HepG2 (cell line): ENCODE data around the gene AVPR2. TPM values are rescaled to one million over a fixed set of nuclear protein-coding genes. Genes with fewer than 3 reads are reported as not detected.

Experiments
- DNMT3B ChIP-seq: conservative IDR thresholded peaks from 2 replicates; pipeline ENCODE4 v1.6.1; 2016; ENCODE audit warnings: missing biosample characterization, control low read depth
- KDM1A ChIP-seq: IDR thresholded peaks from 2 replicates; pipeline ENCODE4 v1.6.1; 2016; ENCODE audit warnings: missing compliant biosample characterization
- KDM3A ChIP-seq: IDR thresholded peaks from 2 replicates; pipeline ENCODE4 v1.6.1; 2018; ENCODE audit warnings: low read depth, missing compliant biosample characterization
- MAFG ChIP-seq: sonication (generic); formaldehyde crosslinking; IDR thresholded peaks from 2 replicates; pipeline ENCODE4 v1.5.1; 2020; ENCODE audit warnings: mild to moderate bottlenecking, missing genetic modification reagents
- MTF2 ChIP-seq: sonication (generic); formaldehyde crosslinking; IDR thresholded peaks from 2 replicates; pipeline ENCODE4 v1.5.0; 2020; ENCODE audit warnings: missing genetic modification reagents, borderline replicate concordance
- NFATC3 ChIP-seq: sonication (generic); formaldehyde crosslinking; IDR thresholded peaks from 2 replicates; pipeline ENCODE4 v1.5.1; 2020; ENCODE audit warnings: mild to moderate bottlenecking, missing genetic modification reagents
- NPAS2 ChIP-seq: sonication (generic); formaldehyde crosslinking; IDR thresholded peaks from 2 replicates; pipeline ENCODE4 v1.8.0; 2022; ENCODE audit warnings: mild to moderate bottlenecking, missing genetic modification reagents, borderline replicate concordance
- NR2F6 ChIP-seq, 2 experiments: IDR thresholded peaks; 2 replicates each; pipeline ENCODE4 v1.6.1; 2016; ENCODE audit warnings: antibody characterized with exemption in 1 of 2, mild to moderate bottlenecking in 1 of 2
- SKI ChIP-seq: fragments of 450-650 bp; IDR thresholded peaks from one replicate; pipeline ENCODE4 v1.6.1; 2018; ENCODE audit warnings: mild to moderate bottlenecking; ENCODE audit not compliant: partially characterized antibody
- SMAD3 ChIP-seq: sonication (generic); formaldehyde crosslinking; IDR thresholded peaks from 2 replicates; pipeline ENCODE4 v1.4.0; 2020; ENCODE audit warnings: missing genetic modification reagents
- SPEN ChIP-seq: sonication (generic); formaldehyde crosslinking; IDR thresholded peaks from 2 replicates; pipeline ENCODE4 v1.5.1; 2020; ENCODE audit warnings: low read depth, mild to moderate bottlenecking, missing genetic modification reagents
- TAF1 ChIP-seq: sonication (generic); formaldehyde crosslinking; IDR thresholded peaks from 2 replicates; pipeline ENCODE4 v1.4.0; 2020; ENCODE audit warnings: missing genetic modification reagents
- ZBTB3 ChIP-seq: sonication (generic); formaldehyde crosslinking; IDR thresholded peaks from 2 replicates; pipeline ENCODE4 v1.4.0; 2020; ENCODE audit warnings: low read depth, mild to moderate bottlenecking, moderate library complexity, missing genetic modification reagents, borderline replicate concordance
- ZFP37 ChIP-seq: sonication (generic); formaldehyde crosslinking; IDR thresholded peaks from 2 replicates; pipeline ENCODE4 v1.4.0; 2020; ENCODE audit warnings: missing genetic modification reagents, borderline replicate concordance
- ZNF263 ChIP-seq: sonication (generic); formaldehyde crosslinking; IDR thresholded peaks from 2 replicates; pipeline ENCODE4 v1.4.0; 2020; ENCODE audit warnings: missing genetic modification reagents
- ZNF431 ChIP-seq: sonication (generic); formaldehyde crosslinking; IDR thresholded peaks from 2 replicates; pipeline ENCODE4 v1.9.0; 2022; ENCODE audit warnings: missing genetic modification reagents, low read depth, mild to moderate bottlenecking, borderline replicate concordance
- ZNF878 ChIP-seq: sonication (generic); formaldehyde crosslinking; IDR thresholded peaks from 2 replicates; pipeline ENCODE4 v1.8.1; 2023; ENCODE audit warnings: mild to moderate bottlenecking, missing genetic modification reagents, moderate library complexity
- polyA plus RNA-seq, 8 experiments: library from polyadenylated mRNA; depleted of rRNA in 3 of 8; stranded (reverse) in 7 of 8; unstranded in 1 of 8; fragments of >200 nt; fragmentation: Illumina TruSeq in 4 of 8; extraction: Trizol in 4 of 8; gene quantifications; 2 replicates each; pipeline versions ENCODE4 v1.2.1 to v1.2.3, GENCODE V29; 2011 to 2016; ENCODE audit warnings: low read depth in 4 of 8, missing spikeins in 1 of 8, mixed read lengths in 1 of 8; ENCODE audit not compliant: insufficient read depth in 1 of 8
- total RNA-seq, 5 experiments: library from RNA; depleted of rRNA; stranded (reverse); fragments of >200 nt; fragmentation: Illumina TruSeq; extraction: Trizol; gene quantifications; 2 replicates each; pipeline ENCODE4 v1.2.3, GENCODE V29; 2016; ENCODE audit warnings: low read depth in 1 of 5
- TF ChIP-seq, protein P1 (sequence below): sonication (generic); formaldehyde crosslinking; IDR thresholded peaks from 2 replicates; pipeline ENCODE4 v1.4.0; 2020; ENCODE audit warnings: low read depth, missing genetic modification reagents
- TF ChIP-seq, protein P2 (sequence below): fragments of 450-650 bp; IDR thresholded peaks from 2 replicates; pipeline ENCODE4 v1.6.1; 2017
- TF ChIP-seq, protein P3 (sequence below): sonication (generic); formaldehyde crosslinking; IDR thresholded peaks from 2 replicates; pipeline ENCODE4 v1.5.0; 2020; ENCODE audit warnings: mild to moderate bottlenecking, missing genetic modification reagents
- TF ChIP-seq, protein P4 (sequence below): sonication (generic); formaldehyde crosslinking; IDR thresholded peaks from 2 replicates; pipeline ENCODE4 v1.4.0; 2020; ENCODE audit warnings: missing genetic modification reagents

The AVPR2 gene
- total and polyA plus RNA-seq, 2 of the 13 experiments (the other 11 are each of a cell fraction or from before 2014, with no cell fraction given), result not detected

DNA sequence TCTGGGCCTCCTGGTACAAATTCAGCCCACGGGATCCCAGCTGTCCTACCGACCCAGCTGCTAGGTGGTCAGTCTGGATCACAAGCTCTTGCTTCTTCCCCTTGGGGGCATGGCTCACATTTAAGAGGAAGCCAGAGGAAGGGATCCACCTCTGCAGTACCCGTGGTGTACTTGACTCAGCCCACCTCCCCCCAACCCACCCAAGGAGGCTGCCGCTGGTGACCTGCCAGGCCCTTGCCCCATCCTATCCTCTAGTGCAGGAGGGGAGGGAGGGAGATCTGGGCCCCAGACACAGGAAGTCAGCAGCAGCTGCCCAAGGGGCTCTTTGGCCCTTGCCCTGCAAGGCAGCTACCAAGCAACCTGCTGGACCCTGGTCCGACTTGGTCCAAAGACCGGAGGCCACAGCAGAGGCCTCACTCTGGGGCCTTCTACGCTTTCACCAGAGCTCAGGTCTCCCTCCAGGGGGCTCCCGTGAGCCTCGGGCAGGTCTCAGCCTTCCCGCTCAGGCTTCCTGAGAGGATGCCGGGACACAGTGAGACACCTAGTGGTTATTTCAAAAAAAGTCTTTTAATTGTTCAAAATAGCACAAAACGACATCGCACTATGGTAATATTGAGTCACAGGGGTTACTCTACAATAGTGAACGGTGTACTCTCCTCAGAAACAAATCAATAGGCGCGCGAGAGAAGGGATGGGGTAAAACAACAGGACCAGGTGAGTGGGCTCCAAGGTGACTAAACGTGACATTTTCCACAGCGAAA lies 42.7 kb downstream of the AVPR2 start (continued):
- TF ChIP-seq, protein P1, sequence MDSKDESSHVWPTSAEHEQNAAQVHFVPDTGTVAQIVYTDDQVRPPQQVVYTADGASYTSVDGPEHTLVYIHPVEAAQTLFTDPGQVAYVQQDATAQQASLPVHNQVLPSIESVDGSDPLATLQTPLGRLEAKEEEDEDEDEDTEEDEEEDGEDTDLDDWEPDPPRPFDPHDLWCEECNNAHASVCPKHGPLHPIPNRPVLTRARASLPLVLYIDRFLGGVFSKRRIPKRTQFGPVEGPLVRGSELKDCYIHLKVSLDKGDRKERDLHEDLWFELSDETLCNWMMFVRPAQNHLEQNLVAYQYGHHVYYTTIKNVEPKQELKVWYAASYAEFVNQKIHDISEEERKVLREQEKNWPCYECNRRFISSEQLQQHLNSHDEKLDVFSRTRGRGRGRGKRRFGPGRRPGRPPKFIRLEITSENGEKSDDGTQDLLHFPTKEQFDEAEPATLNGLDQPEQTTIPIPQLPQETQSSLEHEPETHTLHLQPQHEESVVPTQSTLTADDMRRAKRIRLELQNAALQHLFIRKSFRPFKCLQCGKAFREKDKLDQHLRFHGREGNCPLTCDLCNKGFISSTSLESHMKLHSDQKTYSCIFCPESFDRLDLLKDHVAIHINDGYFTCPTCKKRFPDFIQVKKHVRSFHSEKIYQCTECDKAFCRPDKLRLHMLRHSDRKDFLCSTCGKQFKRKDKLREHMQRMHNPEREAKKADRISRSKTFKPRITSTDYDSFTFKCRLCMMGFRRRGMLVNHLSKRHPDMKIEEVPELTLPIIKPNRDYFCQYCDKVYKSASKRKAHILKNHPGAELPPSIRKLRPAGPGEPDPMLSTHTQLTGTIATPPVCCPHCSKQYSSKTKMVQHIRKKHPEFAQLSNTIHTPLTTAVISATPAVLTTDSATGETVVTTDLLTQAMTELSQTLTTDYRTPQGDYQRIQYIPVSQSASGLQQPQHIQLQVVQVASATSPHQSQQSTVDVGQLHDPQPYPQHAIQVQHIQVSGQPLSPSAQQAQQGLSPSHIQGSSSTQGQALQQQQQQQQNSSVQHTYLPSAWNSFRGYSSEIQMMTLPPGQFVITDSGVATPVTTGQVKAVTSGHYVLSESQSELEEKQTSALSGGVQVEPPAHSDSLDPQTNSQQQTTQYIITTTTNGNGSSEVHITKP (CRISPR knock-in tag), result no peak
- TF ChIP-seq NFATC3 (CRISPR knock-in tag) (no peak), TAF1 (CRISPR knock-in tag) (no peak), SKI (peak; percentile 56), ZNF263 (CRISPR knock-in tag) (no peak), SMAD3 (no peak), ZNF431 (CRISPR knock-in tag) (no peak; the same call in 1 of the 2 replicates), ZBTB3 (CRISPR knock-in tag) (no peak), DNMT3B (no peak), MAFG (CRISPR knock-in tag) (no peak), NR2F6 (IDR thresholded peaks at IDR 0.05) (peak; percentile 27; the same call in 1 of the 2 replicates), NR2F6 (CRISPR knock-in tag; IDR thresholded peaks at IDR 0.05) (peak; percentile 41; the same call in 1 of the 2 replicates), ZNF878 (CRISPR knock-in tag) (no peak), SPEN (no peak), MTF2 (CRISPR knock-in tag) (no peak), KDM1A (no peak), NPAS2 (CRISPR knock-in tag) (no peak), KDM3A (no peak), ZFP37 (CRISPR knock-in tag) (no peak)
- TF ChIP-seq, protein P2, sequence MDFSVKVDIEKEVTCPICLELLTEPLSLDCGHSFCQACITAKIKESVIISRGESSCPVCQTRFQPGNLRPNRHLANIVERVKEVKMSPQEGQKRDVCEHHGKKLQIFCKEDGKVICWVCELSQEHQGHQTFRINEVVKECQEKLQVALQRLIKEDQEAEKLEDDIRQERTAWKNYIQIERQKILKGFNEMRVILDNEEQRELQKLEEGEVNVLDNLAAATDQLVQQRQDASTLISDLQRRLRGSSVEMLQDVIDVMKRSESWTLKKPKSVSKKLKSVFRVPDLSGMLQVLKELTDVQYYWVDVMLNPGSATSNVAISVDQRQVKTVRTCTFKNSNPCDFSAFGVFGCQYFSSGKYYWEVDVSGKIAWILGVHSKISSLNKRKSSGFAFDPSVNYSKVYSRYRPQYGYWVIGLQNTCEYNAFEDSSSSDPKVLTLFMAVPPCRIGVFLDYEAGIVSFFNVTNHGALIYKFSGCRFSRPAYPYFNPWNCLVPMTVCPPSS, result no peak
- TF ChIP-seq, protein P3, sequence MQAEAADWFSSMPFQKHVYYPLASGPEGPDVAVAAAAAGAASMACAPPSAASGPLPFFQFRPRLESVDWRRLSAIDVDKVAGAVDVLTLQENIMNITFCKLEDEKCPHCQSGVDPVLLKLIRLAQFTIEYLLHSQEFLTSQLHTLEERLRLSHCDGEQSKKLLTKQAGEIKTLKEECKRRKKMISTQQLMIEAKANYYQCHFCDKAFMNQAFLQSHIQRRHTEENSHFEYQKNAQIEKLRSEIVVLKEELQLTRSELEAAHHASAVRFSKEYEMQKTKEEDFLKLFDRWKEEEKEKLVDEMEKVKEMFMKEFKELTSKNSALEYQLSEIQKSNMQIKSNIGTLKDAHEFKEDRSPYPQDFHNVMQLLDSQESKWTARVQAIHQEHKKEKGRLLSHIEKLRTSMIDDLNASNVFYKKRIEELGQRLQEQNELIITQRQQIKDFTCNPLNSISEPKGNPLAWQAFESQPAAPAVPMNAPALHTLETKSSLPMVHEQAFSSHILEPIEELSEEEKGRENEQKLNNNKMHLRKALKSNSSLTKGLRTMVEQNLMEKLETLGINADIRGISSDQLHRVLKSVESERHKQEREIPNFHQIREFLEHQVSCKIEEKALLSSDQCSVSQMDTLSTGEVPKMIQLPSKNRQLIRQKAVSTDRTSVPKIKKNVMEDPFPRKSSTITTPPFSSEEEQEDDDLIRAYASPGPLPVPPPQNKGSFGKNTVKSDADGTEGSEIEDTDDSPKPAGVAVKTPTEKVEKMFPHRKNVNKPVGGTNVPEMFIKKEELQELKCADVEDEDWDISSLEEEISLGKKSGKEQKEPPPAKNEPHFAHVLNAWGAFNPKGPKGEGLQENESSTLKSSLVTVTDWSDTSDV (CRISPR knock-in tag), result no peak
- TF ChIP-seq, protein P4, sequence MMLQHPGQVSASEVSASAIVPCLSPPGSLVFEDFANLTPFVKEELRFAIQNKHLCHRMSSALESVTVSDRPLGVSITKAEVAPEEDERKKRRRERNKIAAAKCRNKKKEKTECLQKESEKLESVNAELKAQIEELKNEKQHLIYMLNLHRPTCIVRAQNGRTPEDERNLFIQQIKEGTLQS (CRISPR knock-in tag), result no peak
